Pancreas (tissue), 10 donors: ENCODE measurements around the gene CSTPP1. TPM values are rescaled to one million over a fixed set of nuclear protein-coding genes. Genes with fewer than 3 reads are reported as not detected.
"Not testable (repeated sequence)": the region's sequence is repeated elsewhere in the genome, so short reads cannot be mapped to it uniquely, and the experiment has no call there.

Experiments used
- ATAC-seq, 4 donors: fragments of 200-7000 bp; cut with Tn5 transposase; one replicate each; pipeline versions ENCODE4 v1.8.0 to v1.9.1; 2020; ENCODE audit warnings: mild to moderate bottlenecking in 4 of 4, moderate library complexity in 4 of 4
- DNase-seq, 6 donors: peaks; one replicate each; pipeline ENCODE4 v3.0.0-alpha.2; 2020
- FAIRE-seq: peaks from 2 replicates; lab custom pipeline; 2012; peaks lifted over from hg19 to GRCh38; lab: Jason Lieb, UNC
- H3K27ac ChIP-seq, 4 donors: fragments of 200-600 bp; sonication (generic); 1 replicate in 3 of 4; 2 replicates in 1 of 4; pipeline versions ENCODE4 v1.5.0 to v1.8.0; 2020
- H3K27me3 ChIP-seq, 4 donors: fragments of 200-600 bp; one replicate each; pipeline ENCODE4 v1.8.0; 2021
- H3K36me3 ChIP-seq, 3 donors: fragments of 200-600 bp; sonication (generic) in 1 of 3; one replicate each; pipeline versions ENCODE4 v1.5.0 to v1.8.0; 2020 to 2021
- H3K4me1 ChIP-seq, 3 donors: fragments of 200-600 bp; one replicate each; pipeline ENCODE4 v1.8.0; 2021
- H3K4me3 ChIP-seq, 4 donors: fragments of 200-600 bp; sonication (generic) in 2 of 4; one replicate each; pipeline versions ENCODE4 v1.5.0 to v1.8.0; 2020 to 2021
- H3K9me3 ChIP-seq, 4 donors: fragments of 200-600 bp; one replicate each; pipeline ENCODE4 v1.8.0; 2021
- WGBS, 2 donors: extraction: QIAGEN DNeasy Blood & Tissue Kit; methylation state at CpG; one replicate each; pipeline ENCODE4 v1.1.7; 2013; 5-methylcytosine and 5-hydroxymethylcytosine counted together
- intact Hi-C, 3 donors: fragments of 100-400 bp; cut with DNase I; formaldehyde crosslinking; loops; one replicate each; pipeline versions ENCODE4 v1.11.1 to v1.14.2; 2022
- polyA plus RNA-seq, 2 donors: library from polyadenylated mRNA; stranded (reverse); fragments of 200-250 nt; gene quantifications; one replicate each; pipeline ENCODE4 v1.2.3, GENCODE V29; 2013
- total RNA-seq, 6 donors: library from RNA; stranded (reverse); fragmentation: NEBNext Ultra II Directional in 4 of 6; extraction: Animal tissue kit (Norgen Biotek cat#: 25700) in 4 of 6; gene quantifications; one replicate each; pipeline versions ENCODE4 v1.2.1 to v1.2.4, GENCODE V29; 2021 to 2023
- TF ChIP-seq, protein P1 (sequence below), 4 donors: fragments of 200-600 bp; sonication (generic) in 3 of 4; IDR thresholded peaks; one replicate each; pipeline versions ENCODE4 v1.5.0 to v1.8.0; 2021; ENCODE audit warnings: antibody characterized with exemption in 4 of 4
- donor health status: healthy with polysubstance abuse.
- donor health status: DM: no; HTN: no; CAD: no; lungs with moderate emphysema.
- donor health status: DM: no; HTN: no; CAD: no.
- donor health status: control.
- donor health status: control.
- donor health status: Bipolar disorder and iron deficiency.
- donor health status: DM: yes; HTN: yes; CAD: no.
- donor health status: DM: no; HTN: no; CAD: no.
- donor health status: DM: no; HTN: no; CAD: no.
- donor health status: DM: yes; HTN: yes; CAD: no.

The CSTPP1 gene
- total and polyA plus RNA-seq, 8 donors = 9.7 to 23.6 (median 14.0) TPM

DNA sequence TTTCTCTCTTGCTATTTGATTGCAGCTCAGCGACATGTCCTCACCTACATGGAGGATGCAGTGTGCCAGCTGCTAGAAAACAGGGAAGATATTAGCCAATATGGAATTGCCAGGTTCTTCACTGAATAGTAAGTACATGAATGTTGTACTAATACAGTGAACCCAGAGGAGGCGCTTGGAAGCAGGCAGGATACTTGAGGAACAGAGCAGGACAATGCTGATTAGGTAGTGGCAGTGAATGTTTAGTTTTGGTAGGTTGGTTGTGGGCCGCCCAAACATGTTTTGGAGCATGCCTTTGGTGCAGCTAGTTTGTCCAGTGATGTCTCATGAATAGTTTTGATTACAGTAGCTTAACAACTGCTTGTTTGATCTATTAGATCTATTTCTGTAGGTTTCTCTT is 50.6 kb downstream of the CSTPP1 start:
- TF ChIP-seq, protein P1, sequence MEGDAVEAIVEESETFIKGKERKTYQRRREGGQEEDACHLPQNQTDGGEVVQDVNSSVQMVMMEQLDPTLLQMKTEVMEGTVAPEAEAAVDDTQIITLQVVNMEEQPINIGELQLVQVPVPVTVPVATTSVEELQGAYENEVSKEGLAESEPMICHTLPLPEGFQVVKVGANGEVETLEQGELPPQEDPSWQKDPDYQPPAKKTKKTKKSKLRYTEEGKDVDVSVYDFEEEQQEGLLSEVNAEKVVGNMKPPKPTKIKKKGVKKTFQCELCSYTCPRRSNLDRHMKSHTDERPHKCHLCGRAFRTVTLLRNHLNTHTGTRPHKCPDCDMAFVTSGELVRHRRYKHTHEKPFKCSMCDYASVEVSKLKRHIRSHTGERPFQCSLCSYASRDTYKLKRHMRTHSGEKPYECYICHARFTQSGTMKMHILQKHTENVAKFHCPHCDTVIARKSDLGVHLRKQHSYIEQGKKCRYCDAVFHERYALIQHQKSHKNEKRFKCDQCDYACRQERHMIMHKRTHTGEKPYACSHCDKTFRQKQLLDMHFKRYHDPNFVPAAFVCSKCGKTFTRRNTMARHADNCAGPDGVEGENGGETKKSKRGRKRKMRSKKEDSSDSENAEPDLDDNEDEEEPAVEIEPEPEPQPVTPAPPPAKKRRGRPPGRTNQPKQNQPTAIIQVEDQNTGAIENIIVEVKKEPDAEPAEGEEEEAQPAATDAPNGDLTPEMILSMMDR (IDR thresholded peaks at IDR 0.05) = no peak
- no peak overlapping the region for H3K4me3 ChIP-seq
- ATAC-seq (no peak), DNase-seq (no peak), FAIRE-seq (no peak)
- no peaks in the 10 kb centered on the region for H3K27me3 ChIP-seq
- intact Hi-C loops = no loop called here
- no peaks in the 10 kb centered on the region for H3K4me1 ChIP-seq
- 93 to 99% methylated on average over 3 of the region's 3 CpGs for WGBS, 2 donors
- no peak overlapping the region for H3K27ac ChIP-seq
- H3K36me3 ChIP-seq = no peaks in the 10 kb centered on the region
- no peaks in the 10 kb centered on the region for H3K9me3 ChIP-seq

DNA sequence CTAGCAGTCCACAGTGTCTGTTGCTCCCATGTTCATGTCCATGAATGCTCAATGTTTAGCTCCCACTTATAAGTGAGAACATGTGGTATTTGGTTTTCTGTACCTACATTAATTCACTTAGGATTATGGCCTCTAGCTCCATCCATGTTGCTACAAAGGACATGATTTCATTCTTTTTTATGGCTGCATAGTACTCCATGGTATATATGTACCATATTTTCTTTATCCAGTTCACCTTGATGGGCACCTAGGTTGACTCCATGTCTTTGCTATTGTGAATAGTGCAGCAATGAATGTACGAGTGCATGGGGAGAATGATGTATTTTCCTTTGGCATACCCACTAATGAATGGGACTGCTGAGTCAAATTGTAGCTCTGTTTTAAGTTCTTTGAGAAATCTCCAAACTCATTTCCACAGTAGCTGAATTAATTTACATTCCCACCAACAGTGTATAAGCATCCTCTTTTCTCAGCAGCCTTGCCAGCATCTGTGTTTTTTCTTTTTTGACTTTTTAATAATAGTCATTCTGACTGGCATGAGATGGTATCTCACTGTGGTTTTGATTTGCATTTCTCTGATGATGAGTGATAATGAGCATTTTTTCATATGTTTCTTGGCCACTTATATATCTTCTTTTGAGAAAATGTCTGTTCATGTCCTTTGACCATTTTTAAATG is 53.4 kb downstream of the CSTPP1 start:
- ATAC-seq, H3K4me3 ChIP-seq, H3K27me3 ChIP-seq, H3K27ac ChIP-seq, H3K36me3 ChIP-seq, DNase-seq, intact Hi-C loops, H3K4me1 ChIP-seq, H3K9me3 ChIP-seq, FAIRE-seq: not testable (repeated sequence)
- 93 to 95% methylated on average over 1 of the region's 1 CpG for WGBS, 2 donors

DNA sequence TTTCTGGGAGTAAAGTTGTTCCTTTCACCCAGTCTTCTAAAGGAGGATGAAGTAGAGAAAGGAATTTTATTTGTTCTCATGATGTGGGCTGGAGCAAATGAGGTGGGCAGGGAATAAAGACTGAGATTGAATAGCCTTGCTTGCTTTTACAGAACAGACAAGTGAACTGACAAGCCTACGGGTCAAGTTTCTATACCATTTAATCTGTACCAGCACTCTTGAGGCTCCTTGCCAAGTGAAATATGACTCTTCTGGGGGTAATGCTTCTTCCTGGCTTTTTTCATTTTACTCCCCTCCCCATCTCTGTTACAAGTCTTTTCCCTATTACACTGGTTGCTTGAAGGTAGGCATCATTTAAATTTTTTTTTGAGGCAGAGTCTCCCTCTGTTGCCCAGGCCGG is 54.8 kb downstream of the CSTPP1 start:
- Histone ChIP-seq H3K4me1 (no peaks in the 10 kb centered on the region), H3K27me3 (no peaks in the 10 kb centered on the region), H3K9me3 (no peaks in the 10 kb centered on the region), H3K36me3 (no peaks in the 10 kb centered on the region), H3K4me3 (no peak overlapping the region), H3K27ac (no peak overlapping the region)
- DNase-seq (no peak), FAIRE-seq (no peak), ATAC-seq (no peak)
- WGBS, 2 donors = 89 to 94% methylated on average over 2 of the region's 2 CpGs
- intact Hi-C loops = no loop called here
- TF ChIP-seq, protein P1 (IDR thresholded peaks at IDR 0.05) = no peak

DNA sequence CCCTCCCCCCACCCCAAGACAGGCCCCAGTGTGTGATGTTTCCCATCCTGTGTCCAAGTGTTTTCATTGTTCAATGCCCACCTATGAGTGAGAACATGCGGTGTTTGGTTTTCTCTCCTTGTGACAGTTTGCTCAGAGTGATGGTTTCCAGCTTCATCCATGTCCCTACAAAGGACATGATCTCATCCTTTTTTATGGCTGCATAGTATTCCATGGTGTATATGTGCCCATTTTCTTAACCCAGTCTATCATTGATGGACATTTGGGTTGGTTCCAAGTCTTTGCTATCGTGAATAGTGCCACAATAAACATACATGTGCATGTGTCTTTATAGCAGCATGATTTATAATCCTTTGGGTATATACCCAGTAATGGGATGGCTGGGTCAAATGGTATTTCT is 55.8 kb downstream of the CSTPP1 start:
- H3K36me3 ChIP-seq, H3K27me3 ChIP-seq, H3K4me3 ChIP-seq, H3K27ac ChIP-seq, ATAC-seq, H3K4me1 ChIP-seq, H3K9me3 ChIP-seq, DNase-seq, intact Hi-C loops, FAIRE-seq: not testable (repeated sequence)
- 76 to 81% methylated on average over 2 of the region's 2 CpGs for WGBS, 2 donors

DNA sequence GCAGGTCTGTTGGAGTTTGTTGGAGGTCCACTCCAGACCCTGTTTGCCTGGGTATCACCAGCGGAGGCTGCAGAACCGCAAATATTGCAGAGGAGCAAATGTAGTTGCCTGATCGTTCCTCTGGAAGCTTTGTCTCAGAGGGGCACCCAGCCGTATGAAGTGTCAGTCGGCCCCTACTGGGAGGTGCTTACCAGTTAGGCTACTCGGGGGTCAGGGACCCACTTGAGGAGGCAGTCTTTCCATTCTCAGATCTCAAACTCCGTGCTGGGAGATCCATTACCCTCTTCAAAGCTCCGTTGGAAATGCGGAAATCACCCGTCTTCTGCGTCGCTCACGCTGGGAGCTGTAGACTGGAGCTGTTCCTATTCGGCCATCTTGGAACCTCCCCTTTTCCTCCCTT is 61.2 kb downstream of the CSTPP1 start:
- H3K27ac ChIP-seq, FAIRE-seq, H3K36me3 ChIP-seq, intact Hi-C loops, H3K4me3 ChIP-seq, H3K27me3 ChIP-seq, ATAC-seq, H3K4me1 ChIP-seq, H3K9me3 ChIP-seq, DNase-seq: not testable (repeated sequence)
- 94 to 96% methylated on average over 13 to 14 of the region's 14 CpGs for WGBS, 2 donors

DNA sequence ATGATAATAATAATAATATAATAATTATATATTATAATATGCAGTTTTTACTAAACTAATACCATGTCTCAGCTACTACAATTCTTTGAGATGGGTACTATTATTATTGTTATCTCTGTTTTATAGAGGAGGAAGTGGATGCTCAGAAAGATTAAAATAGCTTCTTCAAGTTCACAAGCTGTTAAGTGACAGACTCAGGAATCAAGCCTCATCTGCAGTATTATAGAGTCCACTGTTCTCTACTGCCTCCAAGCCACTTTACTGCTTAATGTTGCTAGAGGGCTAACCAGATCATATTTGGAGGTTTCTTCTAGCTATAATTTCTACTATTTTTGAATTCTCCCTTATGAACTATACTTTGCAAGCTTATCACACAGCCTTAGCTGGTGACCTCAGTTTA is 62.7 kb downstream of the CSTPP1 start:
- no peak overlapping the region for H3K27ac ChIP-seq
- ATAC-seq = no peak
- DNase-seq = no peak
- intact Hi-C loops = no loop called here
- H3K4me1 ChIP-seq = peaks cover 4 to 18% (median 4%) of the 10 kb centered on the region in 3 donors
- TF ChIP-seq, protein P1 (IDR thresholded peaks at IDR 0.05) = no peak
- H3K36me3 ChIP-seq = no peaks in the 10 kb centered on the region
- H3K4me3 ChIP-seq = no peak overlapping the region
- no peaks in the 10 kb centered on the region for H3K27me3 ChIP-seq
- no peak for FAIRE-seq
- no peaks in the 10 kb centered on the region for H3K9me3 ChIP-seq
